HEK293T (cell line): ENCODE results near the gene PEX7.

Source experiments
- CTBP1 ChIP-seq: fragments of 450-650 bp; IDR thresholded peaks from 2 replicates; pipeline ENCODE4 v1.6.1; 2016; ENCODE audit warnings: borderline replicate concordance
- FOXM1 ChIP-seq: fragments of 450-650 bp; IDR thresholded peaks from 2 replicates; pipeline ENCODE4 v1.6.1; 2017; ENCODE audit warnings: mild to moderate bottlenecking, borderline replicate concordance
- SP1 ChIP-seq: fragments of 450-650 bp; IDR thresholded peaks from 2 replicates; pipeline ENCODE4 v1.6.1; 2017
- SUZ12 ChIP-seq: fragments of 450-650 bp; IDR thresholded peaks from 2 replicates; pipeline ENCODE4 v1.6.1; 2016; ENCODE audit warnings: mild to moderate bottlenecking
- TARDBP ChIP-seq: fragments of 450-650 bp; IDR thresholded peaks from 2 replicates; pipeline ENCODE4 v1.6.1; 2016

- TF ChIP-seq CTBP1: no peak
- TF ChIP-seq SUZ12: no peak
- TF ChIP-seq FOXM1: no peak
- TF ChIP-seq TARDBP: no peak
- no peak for TF ChIP-seq SP1
Measured at GRCh38 chr6:136923954-136924673, 101.7 kb downstream of the PEX7 start.
